Measurements from ENCODE around the gene CLTB. TPM values are rescaled to one million over a fixed set of nuclear protein-coding genes. Genes with fewer than 3 reads are reported as not detected.

Gene CLTB
- total and polyA plus RNA-seq, 2 experiments from 2014 or later, result 26.8 to 34.0 TPM

GRCh38 chr5:176454724-176455394 lies 38.5 kb upstream of the CLTB start:
- Histone ChIP-seq H2AFZ (no peak overlapping the region), H3K27me3 (ENCODE audit: insufficient read depth) (no peaks in the 10 kb centered on the region), H3K9me2 (ENCODE audit: insufficient read depth) (no peaks in the 10 kb centered on the region), H3K79me2 (replicated peaks; ENCODE audit: insufficient read depth) (peaks cover 95% of the 10 kb centered on the region), H3F3A (replicated peaks; ENCODE audit: low read depth) (no peaks in the 10 kb centered on the region), H3K4me3 (no peak overlapping the region), H4K20me1 (replicated peaks; ENCODE audit: insufficient read depth) (peaks cover 33% of the 10 kb centered on the region), H3K27ac (ENCODE audit: low read depth) (no peak overlapping the region), H3K4me1 (ENCODE audit: insufficient read depth) (no peaks in the 10 kb centered on the region), H3K4me2 (no peak overlapping the region), H3K36me3 (ENCODE audit: insufficient read depth) (0 out of 2 replicates have a peak, but pooled peaks cover 7% of the 10 kb centered on the region)
- no peaks in the 10 kb centered on the region for H3K9me3 Mint-ChIP-seq
- no peaks in the 10 kb centered on the region for H3K4me1 Mint-ChIP-seq
- no peak overlapping the region for H3K4me3 Mint-ChIP-seq
- DNase-seq (ENCODE audit: low spot score) (no peak), ATAC-seq (no peak)
- H3K27ac Mint-ChIP-seq, result no peak overlapping the region
- peaks cover 16% of the 10 kb centered on the region for H3K36me3 Mint-ChIP-seq (ENCODE audit: low read depth)
- TF ChIP-seq ETS1 (IDR thresholded peaks at IDR 0.05) (no peak), STAT1 (IDR thresholded peaks at IDR 0.05; ENCODE audit: unreplicated experiment) (no peak), POLR2AphosphoS5 (IDR thresholded peaks at IDR 0.05; ENCODE audit: low read depth) (no peak), ZNF462 (CRISPR knock-in tag; IDR thresholded peaks at IDR 0.05) (no peak), CREB1 (CRISPR knock-in tag; IDR thresholded peaks at IDR 0.05; ENCODE audit: low read depth) (no peak), ZNF114 (CRISPR knock-in tag; IDR thresholded peaks at IDR 0.05) (no peak)
- peaks cover 1% of the 10 kb centered on the region for H3K27me3 Mint-ChIP-seq (ENCODE audit: insufficient read depth, low read depth, poor library complexity)
